Mucosa of rectum (tissue), 2 donors: ENCODE results near the gene SLC9A6.

Source experiments
- H3K27ac ChIP-seq, 2 donors: one replicate each; pipeline ENCODE4 v1.7.0; 2013; ENCODE audit warnings: inconsistent platforms in 2 of 2, low read depth in 2 of 2, low read length in 2 of 2
- H3K27me3 ChIP-seq, 2 donors: one replicate each; pipeline ENCODE4 v1.7.0; 2013; ENCODE audit warnings: low read length in 2 of 2; ENCODE audit not compliant: control insufficient read depth in 2 of 2, insufficient read depth in 2 of 2
- H3K36me3 ChIP-seq, 2 donors: one replicate each; pipeline ENCODE4 v1.7.0; 2013; ENCODE audit warnings: low read length in 2 of 2; ENCODE audit not compliant: control insufficient read depth in 2 of 2, insufficient read depth in 2 of 2
- H3K4me1 ChIP-seq, 2 donors: one replicate each; pipeline ENCODE4 v1.7.0; 2013; ENCODE audit warnings: low read length in 2 of 2, mild to moderate bottlenecking in 1 of 2; ENCODE audit not compliant: control insufficient read depth in 2 of 2, insufficient read depth in 2 of 2
- H3K4me3 ChIP-seq, 2 donors: one replicate each; pipeline ENCODE4 v1.7.0; 2013; ENCODE audit warnings: low read length in 2 of 2
- H3K9ac ChIP-seq, 2 donors: one replicate each; pipeline ENCODE4 v1.7.0; 2013; ENCODE audit warnings: low read length in 2 of 2, low read depth in 1 of 2, mild to moderate bottlenecking in 1 of 2
- H3K9me3 ChIP-seq, 2 donors: one replicate each; pipeline ENCODE4 v1.7.0; 2013; ENCODE audit warnings: low read length in 2 of 2; ENCODE audit not compliant: control insufficient read depth in 2 of 2
- donor health status: healthy.
- donor health status: Normal muscosa, but diverticular disease.

Gene SLC9A6

GRCh38 chrX:136057567-136057966 lies 72.3 kb downstream of the SLC9A6 start:
- Histone ChIP-seq H3K27ac (peak overlapping the region in 1 of 2 donors; percentile 17), H3K4me3 (no peak overlapping the region), H3K27me3 (peaks cover 0 to 2% of the 10 kb centered on the region in 2 donors), H3K9ac (no peak overlapping the region), H3K36me3 (no peaks in the 10 kb centered on the region), H3K9me3 (no peaks in the 10 kb centered on the region), H3K4me1 (no peaks in the 10 kb centered on the region)

DNA sequence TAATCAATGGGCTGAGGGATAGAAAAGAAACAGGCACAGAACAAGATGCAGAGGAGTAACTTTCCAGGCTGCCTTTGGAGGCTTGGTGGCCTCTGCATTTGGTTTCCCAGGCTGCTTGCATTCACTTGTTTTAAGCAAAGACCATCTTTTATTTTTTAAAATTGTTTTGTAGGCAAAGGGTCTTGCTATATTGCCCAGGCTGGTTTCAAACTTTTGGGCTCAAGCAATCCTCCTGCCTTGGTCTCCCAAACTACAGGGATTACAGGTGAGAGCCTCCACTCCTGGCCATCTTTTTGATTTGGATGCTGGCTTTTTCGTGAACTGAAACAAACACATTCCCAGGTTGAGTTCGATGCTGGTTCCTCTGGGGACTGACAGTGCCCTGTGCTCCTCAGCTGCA lies 74.1 kb downstream of the SLC9A6 start:
- H3K27me3 ChIP-seq, result peaks cover 0 to 2% of the 10 kb centered on the region in 2 donors
- H3K9ac ChIP-seq, result no peak overlapping the region
- H3K9me3 ChIP-seq, result no peaks in the 10 kb centered on the region
- H3K4me3 ChIP-seq, result no peak overlapping the region
- no peak overlapping the region for H3K27ac ChIP-seq
- H3K36me3 ChIP-seq, result no peaks in the 10 kb centered on the region
- no peaks in the 10 kb centered on the region for H3K4me1 ChIP-seq

GRCh38 chrX:136061286-136061685 lies 76.1 kb downstream of the SLC9A6 start:
- Histone ChIP-seq H3K9me3 (no peaks in the 10 kb centered on the region), H3K9ac (no peak overlapping the region), H3K4me1 (no peaks in the 10 kb centered on the region), H3K27ac (no peak overlapping the region), H3K27me3 (peaks cover 1 to 2% of the 10 kb centered on the region in 2 donors), H3K36me3 (no peaks in the 10 kb centered on the region), H3K4me3 (no peak overlapping the region)

DNA sequence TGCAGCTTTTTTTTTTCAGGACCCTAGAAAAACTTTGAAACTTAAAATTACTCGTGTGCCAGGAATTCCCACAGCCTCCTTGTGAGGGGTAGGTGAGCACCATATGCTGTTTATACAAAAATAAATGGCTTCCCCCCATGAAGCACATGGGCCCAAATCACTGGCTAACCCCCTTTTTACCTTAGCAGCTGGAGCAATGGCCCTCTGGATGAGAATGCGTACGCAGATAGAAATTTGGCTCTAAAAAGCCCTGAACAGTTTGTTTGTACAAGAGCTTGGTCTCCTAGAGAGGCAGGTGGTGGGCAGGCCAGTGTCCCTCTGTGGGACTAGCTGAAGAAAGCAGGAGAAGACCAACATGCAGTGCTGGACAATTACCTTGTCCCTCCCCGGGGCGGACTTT lies 76.5 kb downstream of the SLC9A6 start:
- Histone ChIP-seq H3K4me3 (no peak overlapping the region), H3K9me3 (no peaks in the 10 kb centered on the region), H3K9ac (no peak overlapping the region), H3K27me3 (peaks cover 2 to 3% of the 10 kb centered on the region in 2 donors), H3K36me3 (no peaks in the 10 kb centered on the region), H3K27ac (no peak overlapping the region), H3K4me1 (no peaks in the 10 kb centered on the region)

DNA sequence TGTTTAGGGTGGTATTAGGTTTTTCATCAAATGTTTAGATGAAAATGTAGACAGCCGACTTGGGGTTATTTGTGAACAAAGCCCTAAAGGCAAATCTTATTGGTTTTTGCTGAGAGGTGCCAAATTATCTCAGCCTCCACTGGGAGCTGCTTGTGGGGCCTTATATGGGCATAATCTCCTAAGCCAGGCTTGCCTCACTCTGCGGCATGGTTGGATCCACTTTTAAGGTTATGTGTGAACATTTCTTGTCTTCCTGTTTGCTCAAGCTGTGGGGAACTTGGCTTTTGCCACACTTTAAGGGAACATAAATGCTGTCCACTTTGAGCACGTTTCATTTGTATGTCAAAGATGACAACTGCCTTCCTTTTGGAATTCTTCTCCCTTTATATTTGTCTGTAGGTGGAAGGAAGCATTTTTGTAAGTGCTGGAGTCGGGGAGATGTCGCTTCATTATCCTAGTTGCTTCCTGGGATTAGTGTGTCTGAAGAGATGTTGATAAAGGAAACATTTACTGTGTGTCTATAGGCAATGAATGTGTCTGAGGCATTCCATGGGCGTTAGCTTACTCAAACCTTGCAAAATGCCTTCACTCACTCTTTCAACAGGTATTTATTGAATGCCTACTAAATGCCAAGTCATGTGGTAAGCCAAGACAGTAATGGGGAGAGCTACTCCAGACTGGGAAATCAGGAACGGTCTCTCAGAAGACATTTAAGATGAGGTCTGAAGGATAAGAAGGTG lies 78.3 kb downstream of the SLC9A6 start:
- no peaks in the 10 kb centered on the region for H3K36me3 ChIP-seq
- no peak overlapping the region for H3K4me3 ChIP-seq
- no peak overlapping the region for H3K9ac ChIP-seq
- peaks cover 2 to 6% of the 10 kb centered on the region in 2 donors for H3K27me3 ChIP-seq
- no peaks in the 10 kb centered on the region for H3K4me1 ChIP-seq
- H3K27ac ChIP-seq, result peak overlapping the region; percentile 53 to 59
- no peaks in the 10 kb centered on the region for H3K9me3 ChIP-seq

- no peak overlapping the region for H3K9ac ChIP-seq
- H3K4me3 ChIP-seq, result no peak overlapping the region
- H3K9me3 ChIP-seq, result no peaks in the 10 kb centered on the region
- H3K4me1 ChIP-seq, result no peaks in the 10 kb centered on the region
- peaks cover 2 to 6% of the 10 kb centered on the region in 2 donors for H3K27me3 ChIP-seq
- H3K27ac ChIP-seq, result peak overlapping the region; percentile 47 to 59
- H3K36me3 ChIP-seq, result no peaks in the 10 kb centered on the region
Measured at GRCh38 chrX:136064661-136065043, 79.4 kb downstream of the SLC9A6 start.

DNA sequence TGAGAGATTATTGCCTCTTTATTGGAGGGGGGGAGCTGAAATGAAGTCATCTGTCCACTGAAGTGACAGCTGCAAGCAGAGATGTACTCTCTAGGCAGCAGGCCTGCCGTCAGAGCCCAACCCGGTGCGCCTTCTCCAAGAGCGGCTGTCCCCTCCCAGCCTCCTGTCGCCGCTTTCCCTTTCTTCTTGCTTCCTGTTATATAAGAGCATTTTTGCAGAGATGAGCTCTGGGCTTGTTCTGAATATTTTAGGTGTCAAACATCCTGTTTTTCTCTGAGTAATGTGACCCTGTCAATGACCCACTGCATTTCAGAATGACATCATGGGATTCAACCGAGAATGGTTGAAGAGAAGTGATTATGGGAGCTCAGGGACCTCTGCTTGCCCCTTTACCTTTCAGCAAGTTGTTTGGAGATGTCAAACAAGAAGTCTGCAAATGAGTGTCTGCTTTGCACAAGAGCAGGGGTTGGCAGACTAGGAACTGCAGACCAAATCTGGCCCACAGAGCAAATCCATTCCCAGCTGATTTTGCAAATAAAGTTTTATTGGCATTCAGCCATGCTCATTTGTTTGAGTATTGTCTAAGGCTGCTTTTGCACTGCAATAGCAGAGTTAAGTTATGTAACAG lies 79.9 kb downstream of the SLC9A6 start:
- Histone ChIP-seq H3K9ac (no peak overlapping the region), H3K4me1 (no peaks in the 10 kb centered on the region), H3K36me3 (no peaks in the 10 kb centered on the region), H3K27me3 (peaks cover under 1 to 6% of the 10 kb centered on the region in 2 donors), H3K9me3 (no peaks in the 10 kb centered on the region), H3K4me3 (no peak overlapping the region), H3K27ac (peak overlapping the region; percentile 47 to 59)

DNA sequence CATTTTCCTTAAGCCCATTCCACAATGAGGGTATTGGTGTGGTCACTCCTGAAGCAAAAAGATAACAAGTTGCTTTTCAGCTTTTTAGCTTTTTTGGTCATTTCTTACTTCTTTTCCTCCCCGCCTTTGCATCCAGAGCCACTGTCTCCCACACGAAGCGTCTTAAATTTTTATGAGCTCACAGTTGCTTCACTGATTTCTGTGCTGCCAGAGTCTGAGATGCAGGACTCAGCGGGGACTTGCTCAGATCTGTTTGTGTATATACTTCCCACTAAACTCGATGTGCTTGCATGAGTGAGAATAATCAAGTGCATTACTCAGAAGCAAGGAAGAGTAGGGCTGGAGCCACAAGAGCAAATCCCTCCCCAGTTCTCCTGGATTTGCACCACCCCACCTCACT lies 81.9 kb downstream of the SLC9A6 start:
- Histone ChIP-seq H3K4me1 (no peaks in the 10 kb centered on the region), H3K9ac (no peak overlapping the region), H3K36me3 (no peaks in the 10 kb centered on the region), H3K27ac (peak overlapping the region in 1 of 2 donors; percentile 12), H3K9me3 (no peaks in the 10 kb centered on the region), H3K4me3 (no peak overlapping the region), H3K27me3 (peaks cover 0 to 6% of the 10 kb centered on the region in 2 donors)

DNA sequence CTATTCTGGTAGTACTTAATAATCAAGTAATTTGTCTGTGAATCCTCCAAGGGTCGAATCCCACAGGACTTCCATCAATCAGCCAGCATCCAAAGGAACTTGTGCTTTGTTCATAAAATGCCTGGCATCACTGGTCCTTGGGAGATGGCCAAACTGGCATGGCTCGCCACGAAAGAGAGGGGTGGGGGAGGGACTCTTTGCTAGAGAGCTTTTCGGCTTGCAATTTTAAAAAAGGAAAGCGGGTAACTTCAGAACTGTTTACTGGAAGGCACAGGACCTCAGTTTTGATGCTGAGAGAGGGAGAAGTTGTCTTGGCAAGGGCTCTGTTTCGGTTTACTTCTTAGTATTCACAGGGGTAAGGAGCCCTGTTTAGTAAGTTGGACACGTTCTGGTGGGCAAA lies 82.7 kb downstream of the SLC9A6 start:
- Histone ChIP-seq H3K4me3 (no peak overlapping the region), H3K27ac (no peak overlapping the region), H3K36me3 (no peaks in the 10 kb centered on the region), H3K4me1 (no peaks in the 10 kb centered on the region), H3K9me3 (no peaks in the 10 kb centered on the region), H3K9ac (no peak overlapping the region), H3K27me3 (peaks cover 0 to 6% of the 10 kb centered on the region in 2 donors)

DNA sequence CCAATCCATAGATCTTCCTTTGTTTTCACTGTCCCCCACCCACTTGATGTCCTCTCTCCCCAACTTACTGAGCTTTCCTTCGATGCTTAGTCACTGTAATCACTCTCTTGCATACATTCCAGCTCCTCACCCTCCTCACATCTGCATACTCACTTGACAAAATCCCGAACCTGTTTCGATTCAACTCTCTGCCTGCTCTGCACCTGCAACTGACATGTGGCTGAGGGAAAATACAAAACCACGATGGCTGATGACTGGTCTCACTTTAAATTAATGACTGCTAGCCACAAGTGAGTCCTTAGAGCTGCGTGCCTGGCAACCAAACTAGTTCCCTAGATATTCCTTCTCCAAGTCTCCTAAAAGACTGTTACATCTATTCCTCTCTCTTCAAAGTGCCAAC lies 91.7 kb downstream of the SLC9A6 start:
- Histone ChIP-seq H3K36me3 (no peaks in the 10 kb centered on the region), H3K9ac (no peak overlapping the region), H3K9me3 (no peaks in the 10 kb centered on the region), H3K27me3 (peaks cover 5 to 6% of the 10 kb centered on the region in 2 donors), H3K4me3 (no peak overlapping the region), H3K27ac (no peak overlapping the region), H3K4me1 (no peaks in the 10 kb centered on the region)
